GM18511 (cell line): ENCODE results near the gene SOX11.

Experiments
- ATAC-seq: cut with Tn5 transposase; IDR thresholded peaks from one replicate; pipeline ENCODE4 v1.9.1; 2021; ENCODE audit warnings: mild to moderate bottlenecking, moderate library complexity; ENCODE audit not compliant: unreplicated experiment

The SOX11 gene

DNA sequence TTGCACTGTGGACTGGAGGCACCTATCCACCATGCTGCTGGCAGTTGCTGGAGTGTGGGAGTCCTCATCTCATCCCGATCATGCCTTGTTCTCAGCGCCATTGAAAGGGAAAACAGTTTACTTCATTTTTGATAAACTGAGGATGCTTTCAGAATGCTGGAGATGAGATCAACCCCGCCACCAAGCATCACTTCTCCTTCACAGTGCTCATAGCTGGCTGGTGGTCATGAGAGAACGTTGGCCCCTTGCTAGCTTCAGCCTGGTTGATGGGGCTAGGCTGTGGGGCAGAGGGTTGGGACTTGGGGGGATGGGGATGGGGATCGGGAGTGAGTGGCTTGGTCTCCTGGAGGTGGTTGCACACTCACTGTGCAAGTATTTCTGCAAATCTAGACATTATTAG lies 30.1 kb downstream of the SOX11 start:
- no peak for ATAC-seq

DNA sequence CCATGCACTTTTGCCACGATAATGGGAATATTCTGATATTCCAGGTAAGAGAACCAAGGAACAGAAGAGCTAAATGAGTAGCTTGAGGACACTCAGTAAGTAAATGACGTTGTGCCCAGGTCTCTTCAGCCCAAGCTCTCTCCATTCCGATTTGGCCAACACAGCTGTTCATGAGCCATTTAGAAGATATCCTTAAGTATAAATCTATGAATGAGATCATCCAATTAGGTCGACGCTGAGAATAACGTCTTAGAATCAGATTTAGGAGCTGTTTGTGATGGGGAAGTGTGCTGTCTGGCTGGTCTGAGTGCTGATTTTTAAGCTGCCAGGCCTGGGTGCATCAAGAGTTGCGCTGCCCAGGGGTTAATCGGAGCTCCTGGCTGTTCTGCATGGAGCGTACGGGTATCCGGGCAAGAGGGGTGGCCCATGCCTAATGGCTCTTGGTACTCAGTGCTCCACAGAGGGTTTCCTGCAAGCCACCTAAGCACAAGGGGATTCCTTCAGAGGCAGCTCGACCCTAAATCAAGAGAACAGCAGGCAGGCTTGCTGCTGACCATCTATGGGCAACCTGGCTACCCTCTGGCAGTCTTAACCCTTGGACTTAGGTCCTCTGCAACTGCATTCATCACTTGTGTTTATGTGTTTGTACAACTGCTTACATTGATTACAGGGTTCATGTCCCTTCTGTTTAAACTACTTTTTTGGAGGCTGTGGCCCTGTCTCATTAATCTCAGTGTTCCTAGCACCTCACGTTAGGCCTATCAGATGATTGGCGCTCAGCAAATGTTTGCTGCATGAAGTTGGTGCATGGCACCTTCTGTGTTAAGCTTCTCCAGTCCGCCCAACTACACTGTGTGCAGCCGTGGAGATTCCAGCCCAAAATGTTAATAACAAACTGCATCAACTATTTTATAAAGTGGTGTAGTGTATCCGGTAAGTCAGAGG lies 31.9 kb downstream of the SOX11 start:
- ATAC-seq: no peak

DNA sequence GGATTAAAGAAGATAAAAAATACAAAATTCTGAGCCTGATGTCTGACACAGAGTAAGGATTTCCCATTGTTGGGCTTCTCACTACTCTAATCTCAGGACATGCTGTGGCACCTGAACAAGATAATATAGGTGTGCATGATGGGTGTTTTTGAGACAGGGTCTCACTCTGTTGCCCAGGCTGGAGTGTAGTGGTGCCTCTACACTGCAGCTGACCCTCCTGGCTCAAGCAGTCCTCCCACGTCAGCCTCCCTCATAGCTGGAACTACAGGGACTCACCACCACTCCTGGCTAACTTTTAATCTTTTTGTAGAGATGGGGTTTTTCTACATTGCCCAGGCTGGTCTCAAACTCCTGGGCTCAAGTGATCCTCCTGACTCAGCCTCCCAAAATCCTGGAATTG lies 32.9 kb downstream of the SOX11 start:
- no peak for ATAC-seq

DNA sequence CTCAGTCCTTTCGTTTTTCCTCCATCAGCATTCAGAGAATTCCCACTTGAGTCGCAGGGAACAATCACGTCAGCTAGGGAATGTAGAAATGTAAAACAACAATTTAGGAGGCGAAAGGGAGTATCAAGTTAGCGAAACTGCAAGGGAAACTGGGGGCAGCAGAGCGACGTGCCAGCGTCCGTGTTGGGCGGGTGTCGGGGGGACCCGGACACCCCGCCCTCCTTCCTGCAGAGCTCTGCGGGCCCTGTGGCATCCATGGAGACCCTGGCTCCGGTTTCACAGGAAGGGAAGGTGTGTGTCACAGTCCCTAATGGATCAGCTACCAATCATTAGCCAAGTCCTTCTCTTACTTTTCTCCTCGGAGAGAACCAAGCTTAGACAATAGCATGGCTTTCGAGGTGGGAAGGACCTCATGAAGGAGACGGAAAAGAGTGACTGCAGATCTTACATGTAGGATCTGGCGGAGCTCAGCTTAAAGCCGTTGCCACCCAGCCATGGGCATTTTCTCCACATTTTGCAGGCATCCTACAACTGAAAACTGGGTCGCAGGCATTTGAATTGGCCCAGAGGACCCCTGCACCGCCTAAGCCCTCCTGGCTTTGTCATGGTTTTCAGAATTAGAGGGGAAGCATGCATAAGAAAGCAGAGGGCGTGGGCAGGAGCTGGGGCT lies 33.7 kb downstream of the SOX11 start:
- ATAC-seq: no peak

DNA sequence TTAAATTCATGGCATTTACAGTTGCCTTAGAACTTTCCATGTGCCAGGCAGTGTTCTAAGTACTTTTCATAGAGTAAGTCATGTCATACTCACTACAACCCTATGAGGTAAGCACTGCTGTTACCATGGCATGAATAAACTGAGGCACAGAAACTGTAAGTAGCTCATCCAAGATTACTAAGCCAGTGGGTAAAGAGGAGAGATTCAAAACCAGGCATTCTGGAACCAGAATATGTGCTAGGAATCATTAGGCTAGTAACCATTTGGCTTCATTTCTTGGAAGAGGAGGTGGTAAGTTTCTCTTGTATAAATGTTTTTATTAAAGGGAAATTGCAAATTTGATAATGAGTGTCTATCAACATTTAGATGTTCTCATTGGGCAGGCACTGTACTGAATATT lies 35.1 kb downstream of the SOX11 start:
- no peak for ATAC-seq

DNA sequence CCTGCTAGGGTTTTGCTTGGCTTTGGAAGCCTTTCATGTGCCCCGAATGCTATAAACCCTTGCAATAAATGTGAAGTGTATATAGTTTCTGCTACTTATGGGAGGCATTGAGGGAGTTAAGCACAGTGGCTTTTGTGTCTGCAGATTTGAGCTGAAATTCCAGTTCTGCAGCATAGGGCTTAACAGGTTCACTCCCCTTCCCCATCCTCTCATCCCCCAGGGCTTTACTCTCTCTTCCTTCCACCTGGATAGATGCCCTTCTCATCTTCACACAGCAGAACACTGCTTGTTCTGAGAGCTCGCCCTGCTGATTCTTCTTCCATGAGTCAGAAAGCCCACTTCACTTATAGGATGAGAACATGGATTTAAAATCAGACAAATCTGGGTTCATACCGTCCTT lies 37.2 kb downstream of the SOX11 start:
- no peak for ATAC-seq

DNA sequence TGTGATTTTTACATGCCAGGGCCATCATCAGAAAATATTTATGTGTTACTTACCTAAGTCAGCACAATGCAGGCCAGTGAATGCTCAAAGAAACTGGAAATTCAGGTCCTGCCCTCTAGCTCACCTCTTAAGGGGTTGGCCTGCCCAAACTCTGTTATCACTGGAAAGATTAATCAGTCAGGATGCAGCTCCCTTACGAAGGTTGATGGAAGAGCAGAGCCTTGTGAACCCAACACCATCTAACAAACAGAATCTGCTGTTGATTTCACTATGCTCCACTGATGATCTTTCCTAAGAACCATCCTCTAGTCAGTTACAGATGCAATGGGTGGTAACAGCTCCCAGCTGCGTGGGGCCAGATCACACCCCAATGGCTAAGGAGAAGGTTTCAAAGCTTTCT lies 38.2 kb downstream of the SOX11 start:
- no peak for ATAC-seq

DNA sequence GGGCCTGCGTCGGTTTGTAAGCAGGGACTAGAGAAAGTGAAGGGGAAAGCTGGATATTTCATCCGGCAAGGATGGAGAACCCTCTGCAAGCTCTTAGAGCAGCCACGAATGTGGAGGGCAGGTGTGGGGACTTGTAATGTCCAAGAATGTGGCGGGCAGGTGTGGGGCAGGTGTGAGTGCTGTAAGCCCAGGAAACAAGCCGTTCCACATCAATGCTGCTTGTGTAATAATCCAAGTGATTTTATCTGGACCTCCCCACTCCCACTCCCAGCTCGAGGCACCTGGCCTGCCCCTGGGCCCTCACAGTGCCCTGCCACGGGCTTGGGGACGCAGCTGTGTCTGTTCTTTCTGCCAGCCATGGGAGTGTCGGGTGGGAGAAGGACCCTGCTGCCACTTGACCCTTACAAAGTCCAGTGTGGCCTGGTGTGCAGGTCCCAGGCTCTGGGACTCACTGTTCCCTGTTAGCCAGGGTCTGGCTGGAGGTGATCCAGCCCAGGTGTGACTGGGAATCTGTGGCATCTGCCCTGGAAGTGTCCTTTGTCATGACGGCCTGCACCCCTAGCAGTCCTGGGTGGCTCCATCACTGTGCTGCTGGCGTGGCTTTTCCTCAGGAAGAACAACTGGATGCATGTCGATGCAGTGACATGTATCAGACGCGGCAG lies 42.8 kb downstream of the SOX11 start:
- no peak for ATAC-seq

DNA sequence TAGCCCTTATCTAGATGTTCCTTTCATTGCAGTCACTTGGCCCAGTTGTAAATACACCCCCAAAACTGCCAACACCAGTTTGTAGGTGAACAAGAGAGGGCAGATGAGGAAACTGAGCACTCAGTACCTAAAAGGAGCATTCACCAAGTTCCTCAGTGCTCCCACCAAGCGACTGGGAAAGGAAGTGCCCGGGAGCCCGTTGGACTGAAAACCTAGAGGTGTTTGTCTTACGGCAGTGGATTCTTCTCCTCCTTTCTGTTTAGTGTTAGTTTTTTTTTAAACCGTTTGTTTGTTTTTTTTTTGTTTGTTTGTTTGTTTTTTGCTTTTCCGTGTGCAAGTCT lies 43.3 kb downstream of the SOX11 start:
- no peak for ATAC-seq

DNA sequence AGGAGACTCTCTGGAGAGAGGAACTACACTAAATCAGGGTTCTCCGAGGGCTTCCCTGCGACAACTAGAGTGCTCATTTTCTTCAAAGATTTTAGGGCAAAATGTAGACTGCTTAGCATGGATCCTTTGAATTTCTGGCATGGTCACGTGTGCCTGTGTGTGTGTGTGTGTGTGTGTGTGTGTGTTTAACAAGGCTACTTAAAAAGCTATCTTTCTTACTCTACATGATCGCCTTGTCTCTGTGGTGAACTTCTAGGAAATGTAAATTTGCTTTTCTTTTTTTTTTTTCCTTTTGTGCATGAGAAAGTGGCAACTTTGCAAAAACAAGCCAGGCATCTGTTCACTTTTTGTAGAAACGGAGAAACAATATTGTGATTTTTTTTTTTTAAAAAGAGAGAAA lies 43.9 kb downstream of the SOX11 start:
- ATAC-seq: no peak

DNA sequence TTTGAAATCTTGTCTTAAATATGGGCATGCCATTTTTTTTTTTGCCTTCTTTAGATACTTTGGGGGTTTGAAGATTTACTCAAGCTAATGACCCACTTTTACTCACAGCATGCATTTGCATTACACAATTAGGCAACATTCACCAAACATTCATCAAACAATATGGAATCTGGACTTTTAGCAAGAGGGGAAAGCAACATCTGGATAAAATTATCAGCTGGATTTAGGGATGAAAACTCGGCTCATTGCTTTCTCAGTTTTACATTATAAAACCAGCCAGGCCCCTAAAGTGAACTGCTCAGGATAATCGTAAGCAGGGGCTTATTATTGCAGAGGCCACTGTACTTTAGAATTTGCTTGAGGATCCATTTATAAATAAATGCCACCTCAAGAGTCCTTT lies 44.7 kb downstream of the SOX11 start:
- ATAC-seq: no peak

DNA sequence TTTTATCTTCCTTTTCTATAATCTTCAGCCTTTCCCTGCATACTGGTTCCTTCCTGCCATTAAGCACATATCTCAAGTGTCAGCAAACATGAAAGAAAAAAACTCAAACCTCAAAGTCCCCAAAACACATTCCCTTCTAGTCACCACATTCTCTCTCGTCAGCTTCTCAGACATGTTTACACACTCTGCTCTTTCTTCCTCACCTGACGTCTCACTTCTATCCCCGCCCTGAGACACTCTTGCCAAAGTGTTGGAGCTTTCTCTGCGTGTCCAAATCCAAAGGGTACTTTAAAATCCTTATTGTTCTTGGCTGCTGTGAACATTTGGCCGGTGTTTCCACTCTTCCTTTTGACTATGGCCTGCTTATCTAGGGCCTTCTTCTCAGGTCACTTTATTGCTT lies 47.9 kb downstream of the SOX11 start:
- no peak for ATAC-seq

DNA sequence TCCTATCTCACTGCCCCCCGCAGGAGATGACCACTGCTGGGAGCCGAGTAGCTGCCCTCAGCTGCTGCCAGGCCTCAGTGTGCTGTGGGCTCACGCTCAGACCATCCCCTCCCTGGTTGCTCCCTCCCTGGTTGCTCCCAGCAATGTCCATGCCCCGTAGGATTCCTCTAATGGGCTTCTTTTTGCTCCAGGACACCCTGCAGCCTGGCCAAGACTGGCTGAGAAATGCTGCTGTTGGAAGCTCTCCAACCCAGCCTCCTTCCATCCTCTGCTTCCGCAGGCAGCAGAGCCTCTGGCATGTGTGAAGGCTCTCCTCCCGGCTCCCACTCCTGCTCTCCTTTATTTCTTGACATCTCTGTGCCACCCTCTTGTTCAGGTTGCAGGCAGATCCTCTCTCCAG lies 48.6 kb downstream of the SOX11 start:
- ATAC-seq: no peak

DNA sequence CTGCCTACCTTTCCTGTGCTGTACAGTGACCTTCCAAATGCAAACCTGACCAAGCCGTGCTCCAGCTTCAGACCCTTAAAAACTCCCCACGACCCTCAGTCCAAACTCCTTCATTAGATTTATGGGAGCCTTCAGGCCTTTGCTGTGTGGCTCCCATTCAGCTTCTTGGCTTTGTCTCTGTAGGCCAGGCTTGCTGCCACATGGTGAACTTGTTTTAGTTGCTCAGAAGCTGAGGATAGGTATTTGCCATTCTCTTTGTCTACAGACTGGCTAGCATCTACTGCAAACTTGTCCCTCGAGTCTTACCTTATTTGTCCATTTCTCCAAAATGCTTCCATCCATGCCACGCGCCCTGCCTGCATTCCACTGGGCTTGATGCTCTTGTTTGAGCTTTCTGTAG lies 49.1 kb downstream of the SOX11 start:
- ATAC-seq: no peak

DNA sequence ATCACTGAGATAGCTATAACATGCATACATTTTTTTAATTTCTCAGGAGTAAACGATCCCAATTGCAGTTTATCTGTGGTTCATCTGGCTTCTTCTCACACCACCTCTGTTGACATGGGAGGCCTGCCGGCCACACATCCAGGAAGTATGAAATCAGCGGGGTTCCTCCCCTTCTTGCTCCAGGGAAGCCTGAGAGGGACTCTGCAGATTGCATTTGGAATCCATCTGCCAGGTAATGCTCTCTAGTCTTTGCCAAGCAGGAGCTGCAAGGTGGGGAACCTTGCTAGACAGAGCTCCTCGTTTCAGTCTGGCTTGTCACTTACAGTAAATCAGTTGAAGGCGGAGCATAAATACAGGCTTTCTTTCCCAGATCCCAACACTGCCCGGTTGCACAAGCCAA lies 49.9 kb downstream of the SOX11 start:
- ATAC-seq: no peak

DNA sequence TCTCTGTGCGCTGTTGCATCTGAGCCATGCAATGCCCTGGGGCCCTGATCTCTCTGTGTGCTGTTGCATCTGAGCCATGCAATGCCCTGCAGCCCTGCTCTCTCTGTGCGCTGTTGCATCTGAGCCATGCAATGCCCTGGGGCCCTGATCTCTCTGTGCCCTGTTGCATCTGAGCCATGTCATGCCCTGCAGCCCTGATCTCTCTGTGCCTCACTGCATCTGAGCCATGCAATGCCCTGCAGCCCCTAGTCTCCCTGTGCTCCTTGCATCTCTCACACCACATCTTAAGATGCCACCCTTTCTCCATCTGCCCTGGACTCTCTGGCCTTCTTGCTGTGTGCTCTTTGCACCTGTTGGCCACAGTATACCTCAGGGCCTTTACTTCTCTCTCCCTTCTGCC lies 56.2 kb downstream of the SOX11 start:
- ATAC-seq: no peak

DNA sequence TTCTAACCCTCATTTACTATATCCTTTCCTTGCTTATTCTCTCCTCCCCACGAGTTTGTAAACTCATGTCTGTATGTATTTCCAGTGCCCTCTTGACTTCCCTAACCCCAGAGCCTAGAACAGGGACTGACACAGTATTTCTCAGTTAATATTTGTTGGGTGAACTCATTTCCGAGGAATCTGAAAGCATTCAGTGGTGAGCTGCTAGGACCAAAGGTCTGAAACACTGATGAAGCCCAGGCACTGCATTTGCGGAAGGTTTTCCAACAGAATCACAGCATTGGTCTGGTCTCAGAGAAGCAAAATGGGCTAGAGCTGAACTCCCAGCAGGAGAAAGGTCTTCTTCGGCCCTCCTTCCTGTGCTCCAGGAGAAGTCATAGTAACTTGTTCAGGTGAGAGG lies 56.8 kb downstream of the SOX11 start:
- ATAC-seq: no peak

DNA sequence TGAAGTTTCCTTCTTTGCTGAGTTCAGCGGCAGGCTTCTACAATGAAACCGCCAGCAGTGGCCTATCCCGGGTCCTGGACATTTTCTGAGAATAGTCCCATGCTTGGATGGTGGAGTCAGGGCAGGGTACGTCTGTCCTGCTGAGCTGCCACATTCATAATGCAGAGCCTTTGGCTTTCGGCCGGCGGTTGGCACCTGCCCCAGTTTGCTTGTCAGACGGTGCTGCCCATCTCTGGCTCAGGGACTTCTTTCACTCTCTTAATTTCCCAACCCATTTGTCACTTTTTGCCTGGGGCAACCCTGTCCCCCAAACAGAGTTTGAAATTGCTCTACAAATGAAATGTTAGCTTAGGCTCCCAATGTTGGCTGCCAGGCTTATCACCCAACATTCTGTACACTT lies 57.2 kb downstream of the SOX11 start:
- no peak for ATAC-seq
